Upper lobe of left lung (tissue), 6 donors: ENCODE data around the gene ASL. TPM values are rescaled to one million over a fixed set of nuclear protein-coding genes. Genes with fewer than 3 reads are reported as not detected.
"Not testable (repeated sequence)": the region's sequence is repeated elsewhere in the genome, so short reads cannot be mapped to it uniquely, and the experiment has no call there.

Source experiments
- ATAC-seq, 2 donors: fragments of 200-7000 bp; cut with Tn5 transposase; one replicate each; pipeline ENCODE4 v1.9.1; 2022; ENCODE audit warnings: mild to moderate bottlenecking in 2 of 2, moderate library complexity in 2 of 2; ENCODE audit not compliant: low FRiP score in 2 of 2
- DNase-seq, 2 donors: peaks; one replicate each; pipeline ENCODE4 v3.0.0-alpha.2; 2019 to 2020
- H3K27ac ChIP-seq, 4 donors: fragments of 200-600 bp; sonication (generic); one replicate each; pipeline ENCODE4 v1.5.1; 2016 to 2019
- H3K27me3 ChIP-seq, 4 donors: fragments of 200-600 bp; sonication (generic); one replicate each; pipeline ENCODE4 v1.5.1; 2017 to 2019
- H3K36me3 ChIP-seq, 4 donors: fragments of 200-600 bp; sonication (generic); one replicate each; pipeline ENCODE4 v1.5.1; 2016 to 2019
- H3K4me1 ChIP-seq, 4 donors: fragments of 200-600 bp; sonication (generic); one replicate each; pipeline ENCODE4 v1.5.1; 2018 to 2019
- H3K4me3 ChIP-seq, 4 donors: fragments of 200-600 bp; sonication (generic); one replicate each; pipeline ENCODE4 v1.5.1; 2017 to 2019; ENCODE audit warnings: mild to moderate bottlenecking in 2 of 4, moderate library complexity in 1 of 4
- H3K9me3 ChIP-seq, 4 donors: fragments of 200-600 bp; sonication (generic); one replicate each; pipeline ENCODE4 v1.5.1; 2018 to 2019
- EP300 ChIP-seq, 4 donors: sonication (generic); formaldehyde crosslinking; IDR thresholded peaks; one replicate each; pipeline ENCODE4 v1.5.1; 2017; ENCODE audit warnings: antibody characterized with exemption in 4 of 4, control low read depth in 2 of 4
- POLR2A ChIP-seq, 4 donors: fragments of 450-650 bp; IDR thresholded peaks; one replicate each; pipeline ENCODE4 v1.5.1; 2016 to 2017; ENCODE audit warnings: antibody characterized with exemption in 4 of 4, mild to moderate bottlenecking in 2 of 4
- POLR2AphosphoS5 ChIP-seq, 2 donors: sonication (generic); formaldehyde crosslinking; IDR thresholded peaks; one replicate each; pipeline ENCODE4 v1.5.1; 2017; ENCODE audit warnings: antibody characterized with exemption in 2 of 2
- WGBS, 2 donors: methylation state at CpG; one replicate each; pipeline ENCODE4 v1.1.5; 2017 to 2018; 5-methylcytosine and 5-hydroxymethylcytosine counted together
- total RNA-seq, 6 donors: library from RNA; depleted of rRNA in 4 of 6; stranded (reverse); fragments of >200 nt in 4 of 6; gene quantifications; one replicate each; pipeline versions ENCODE4 v1.1.0 to v1.2.1, GENCODE V29; 2016 to 2021
- TF ChIP-seq, protein P1 (sequence below), 6 experiments: fragments of 450-650 bp in 4 of 6; fragments of 200-600 bp in 2 of 6; sonication (generic) in 2 of 6; IDR thresholded peaks; one replicate each; pipeline ENCODE4 v1.5.1; 2016 to 2019; ENCODE audit warnings: antibody characterized with exemption in 6 of 6
- donor health status: DM: no; HTN: no; CAD: no; lungs with moderate emphysema.
- donor health status: DM: no; HTN: yes; CAD: no; lungs with severe emphysema.

Gene ASL
- total RNA-seq, 6 donors from 2014 or later: 45.5 to 101 (median 67.6) TPM

GRCh38 chr7:66100408-66101050, 24.9 kb downstream of the ASL start:
- no peaks in the 10 kb centered on the region for H3K36me3 ChIP-seq
- peaks cover 3 to 15% (median 8%) of the 10 kb centered on the region in 4 donors for H3K4me1 ChIP-seq
- ATAC-seq: peak; percentile 28 to 29
- no peaks in the 10 kb centered on the region for H3K27me3 ChIP-seq
- H3K27ac ChIP-seq: peak overlapping the region; percentile 64 to 93 (median 82)
- H3K9me3 ChIP-seq: no peaks in the 10 kb centered on the region
- DNase-seq: no peak
- WGBS, 2 donors: 64 to 76% methylated on average over 10 to 12 of the region's 12 CpGs
- TF ChIP-seq POLR2AphosphoS5 (IDR thresholded peaks at IDR 0.05) (no peak), POLR2A (IDR thresholded peaks at IDR 0.05) (no peak), EP300 (IDR thresholded peaks at IDR 0.05) (no peak)
- TF ChIP-seq, protein P1, sequence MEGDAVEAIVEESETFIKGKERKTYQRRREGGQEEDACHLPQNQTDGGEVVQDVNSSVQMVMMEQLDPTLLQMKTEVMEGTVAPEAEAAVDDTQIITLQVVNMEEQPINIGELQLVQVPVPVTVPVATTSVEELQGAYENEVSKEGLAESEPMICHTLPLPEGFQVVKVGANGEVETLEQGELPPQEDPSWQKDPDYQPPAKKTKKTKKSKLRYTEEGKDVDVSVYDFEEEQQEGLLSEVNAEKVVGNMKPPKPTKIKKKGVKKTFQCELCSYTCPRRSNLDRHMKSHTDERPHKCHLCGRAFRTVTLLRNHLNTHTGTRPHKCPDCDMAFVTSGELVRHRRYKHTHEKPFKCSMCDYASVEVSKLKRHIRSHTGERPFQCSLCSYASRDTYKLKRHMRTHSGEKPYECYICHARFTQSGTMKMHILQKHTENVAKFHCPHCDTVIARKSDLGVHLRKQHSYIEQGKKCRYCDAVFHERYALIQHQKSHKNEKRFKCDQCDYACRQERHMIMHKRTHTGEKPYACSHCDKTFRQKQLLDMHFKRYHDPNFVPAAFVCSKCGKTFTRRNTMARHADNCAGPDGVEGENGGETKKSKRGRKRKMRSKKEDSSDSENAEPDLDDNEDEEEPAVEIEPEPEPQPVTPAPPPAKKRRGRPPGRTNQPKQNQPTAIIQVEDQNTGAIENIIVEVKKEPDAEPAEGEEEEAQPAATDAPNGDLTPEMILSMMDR (IDR thresholded peaks at IDR 0.05): no peak
- peak overlapping the region in 3 of 4 donors; percentile 29 to 44 (median 42) for H3K4me3 ChIP-seq

- H3K27ac ChIP-seq, H3K36me3 ChIP-seq, H3K9me3 ChIP-seq, H3K4me3 ChIP-seq, H3K27me3 ChIP-seq, ATAC-seq, DNase-seq: not testable (repeated sequence)
- 97% methylated on average over 6 of the region's 6 CpGs for WGBS, 2 donors
- H3K4me1 ChIP-seq: peaks cover 3 to 15% (median 8%) of the 10 kb centered on the region in 4 donors
Measured at GRCh38 chr7:66102168-66102567, 26.5 kb downstream of the ASL start.

- not testable (repeated sequence) for H3K36me3 ChIP-seq, H3K27me3 ChIP-seq, H3K9me3 ChIP-seq, DNase-seq, H3K27ac ChIP-seq, ATAC-seq, H3K4me3 ChIP-seq
- 87 to 91% methylated on average over 3 of the region's 3 CpGs for WGBS, 2 donors
- peaks cover 3 to 15% (median 8%) of the 10 kb centered on the region in 4 donors for H3K4me1 ChIP-seq
Measured at GRCh38 chr7:66103994-66104393, 28.4 kb downstream of the ASL start.

- WGBS, 2 donors: 87 to 89% methylated on average over 5 of the region's 5 CpGs
Measured at GRCh38 chr7:66105263-66105748, 29.7 kb downstream of the ASL start.

GRCh38 chr7:66108410-66108809, 32.8 kb downstream of the ASL start:
- not testable (repeated sequence) for ATAC-seq, H3K36me3 ChIP-seq, H3K4me1 ChIP-seq, H3K4me3 ChIP-seq, H3K9me3 ChIP-seq, DNase-seq, H3K27ac ChIP-seq, H3K27me3 ChIP-seq
- 75 to 81% methylated on average over 5 of the region's 5 CpGs for WGBS, 2 donors

More at GRCh38 chr7:66105263-66105748, 29.7 kb downstream of the ASL start:
- no peaks in the 10 kb centered on the region for H3K9me3 ChIP-seq
- no peak overlapping the region for H3K4me3 ChIP-seq
- no peak for DNase-seq
- no peak for ATAC-seq
- no peaks in the 10 kb centered on the region for H3K36me3 ChIP-seq
- no peaks in the 10 kb centered on the region for H3K27me3 ChIP-seq
- peaks cover 0 to 6% (median 2%) of the 10 kb centered on the region in 4 donors for H3K4me1 ChIP-seq
- TF ChIP-seq POLR2A (IDR thresholded peaks at IDR 0.05): no peak
- TF ChIP-seq EP300 (IDR thresholded peaks at IDR 0.05): no peak
- no peak for TF ChIP-seq POLR2AphosphoS5 (IDR thresholded peaks at IDR 0.05)
- TF ChIP-seq, protein P1 (IDR thresholded peaks at IDR 0.05): no peak
- H3K27ac ChIP-seq: no peak overlapping the region

DNA sequence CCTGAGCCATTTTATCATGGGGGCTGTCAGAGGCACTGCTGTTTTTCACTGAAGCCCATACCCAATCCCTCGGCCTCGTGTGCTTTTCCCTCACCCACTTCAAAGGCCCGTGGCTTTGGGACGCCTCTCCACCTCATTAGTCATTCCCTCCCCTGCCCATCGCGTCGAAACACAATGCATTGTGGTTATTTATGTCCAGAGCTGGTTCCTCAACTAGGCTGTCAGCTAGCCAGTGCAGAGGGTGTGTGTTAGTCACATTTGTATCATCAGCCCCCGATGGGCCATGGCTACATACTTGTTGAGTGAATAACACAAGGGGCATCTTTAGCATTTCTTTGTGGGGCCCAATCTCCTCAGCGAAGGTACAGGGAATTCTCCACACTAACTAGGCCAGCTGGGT, 35.2 kb downstream of the ASL start:
- H3K9me3 ChIP-seq: no peaks in the 10 kb centered on the region
- peaks cover 5 to 11% (median 10%) of the 10 kb centered on the region in 4 donors for H3K4me1 ChIP-seq
- TF ChIP-seq EP300 (IDR thresholded peaks at IDR 0.05) (no peak), POLR2A (IDR thresholded peaks at IDR 0.05) (no peak), POLR2AphosphoS5 (IDR thresholded peaks at IDR 0.05) (no peak)
- TF ChIP-seq, protein P1 (IDR thresholded peaks at IDR 0.05): no peak
- no peak for DNase-seq
- no peak overlapping the region for H3K4me3 ChIP-seq
- 73 to 75% methylated on average over 9 of the region's 9 CpGs for WGBS, 2 donors
- no peaks in the 10 kb centered on the region for H3K27me3 ChIP-seq
- no peak for ATAC-seq
- H3K36me3 ChIP-seq: no peaks in the 10 kb centered on the region
- no peak overlapping the region for H3K27ac ChIP-seq
